GM18861 (cell line): ENCODE results near the gene KRTAP12-4.
"Not testable (repeated sequence)": the region's sequence is repeated elsewhere in the genome, so short reads cannot be mapped to it uniquely, and the experiment has no call there.

Experiments used
- ATAC-seq: cut with Tn5 transposase; IDR thresholded peaks from one replicate; pipeline ENCODE4 v1.9.1; 2021; ENCODE audit not compliant: unreplicated experiment

KRTAP12-4 gene

DNA sequence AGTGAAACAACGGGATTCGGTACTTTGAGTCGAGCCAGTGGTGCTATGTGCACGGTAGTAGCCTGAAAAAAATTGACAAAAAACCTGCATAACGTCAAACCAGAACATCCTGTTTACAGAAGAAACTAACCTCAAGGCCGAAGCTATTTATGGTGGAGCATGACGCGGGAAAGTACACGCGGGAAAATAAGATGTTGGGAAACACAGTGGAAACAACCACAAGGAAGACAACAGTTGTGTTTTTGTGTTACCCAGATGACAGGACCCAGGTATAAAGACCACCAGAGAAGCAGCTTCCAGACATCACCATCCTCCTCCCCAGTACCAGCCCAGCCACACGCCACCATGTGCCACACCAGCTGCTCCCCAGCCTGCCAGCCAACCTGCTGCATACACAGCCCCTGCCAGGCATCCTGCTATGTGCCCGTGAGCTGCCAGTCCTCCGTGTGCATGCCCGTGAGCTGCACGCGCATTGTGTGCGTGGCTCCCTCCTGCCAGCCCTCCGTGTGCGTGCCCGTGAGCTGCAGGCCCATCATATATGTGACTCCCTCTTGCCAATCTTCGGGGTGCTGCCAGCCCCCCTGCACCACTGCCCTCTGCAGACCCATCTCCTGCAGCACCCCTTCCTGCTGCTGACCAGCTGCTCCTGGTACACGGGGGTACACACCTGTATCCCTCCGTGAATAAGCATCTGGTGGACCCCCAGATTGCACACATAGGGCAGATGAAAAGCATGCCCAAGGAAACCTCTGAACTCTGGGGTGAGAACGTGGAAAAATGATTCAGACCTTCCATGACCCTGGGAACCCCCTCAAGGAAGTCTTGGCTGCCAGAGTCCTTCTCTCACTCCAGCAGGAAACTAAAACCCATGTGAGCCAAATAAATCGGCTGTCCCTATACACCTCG lies 3.4 kb upstream of the KRTAP12-4 start, which contains the start of gene KRTAP12-3:
TSS of gene KRTAP12-3 (plus strand) at position 298 of the 906 bp plus-strand sequence. CDS start at position 346, 48 bp downstream.
- no peak for ATAC-seq

- ATAC-seq: no peak
Observed at GRCh38 chr21:44656868-44657267, 2.4 kb upstream of the KRTAP12-4 start.

GRCh38 chr21:44653656-44654575 lies 543 bp downstream of the KRTAP12-4 start:
- no peak for ATAC-seq

GRCh38 chr21:44653123-44653522 lies 1.3 kb downstream of the KRTAP12-4 start:
- no peak for ATAC-seq

DNA sequence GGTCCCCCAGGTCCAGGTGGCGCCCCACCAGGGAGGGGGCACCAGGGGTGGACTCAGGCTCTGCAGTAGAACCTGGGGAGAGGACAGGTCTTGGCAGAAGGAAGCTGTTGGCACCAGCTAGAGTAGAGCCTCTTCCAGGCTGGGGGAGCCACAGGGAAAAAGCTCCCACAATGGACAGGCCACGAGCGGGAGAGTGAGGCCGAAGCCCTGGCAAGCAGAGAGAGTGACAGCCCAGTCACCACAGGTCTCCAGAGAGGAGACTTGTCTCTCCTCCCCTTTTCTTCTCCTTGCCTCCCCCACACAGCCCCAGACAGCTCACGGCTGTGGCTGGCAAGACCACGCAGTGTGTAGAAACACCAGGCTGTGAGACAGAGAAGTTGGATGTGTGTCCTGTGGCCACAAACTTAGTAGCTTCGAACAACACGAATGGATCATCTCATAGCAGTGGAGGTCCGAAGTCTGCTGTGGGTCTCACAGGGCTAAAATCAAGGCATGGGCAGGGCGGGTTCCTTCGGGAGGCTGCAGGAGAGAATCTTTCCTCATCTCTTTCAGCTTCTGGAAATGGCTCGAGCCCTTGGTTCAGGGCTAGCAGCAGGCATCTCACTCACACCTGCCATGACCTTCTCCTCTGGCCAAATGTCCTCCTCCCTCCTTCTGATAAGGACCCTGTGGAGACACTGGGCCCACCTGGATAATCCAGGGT lies 3.3 kb downstream of the KRTAP12-4 start:
- no peak for ATAC-seq

DNA sequence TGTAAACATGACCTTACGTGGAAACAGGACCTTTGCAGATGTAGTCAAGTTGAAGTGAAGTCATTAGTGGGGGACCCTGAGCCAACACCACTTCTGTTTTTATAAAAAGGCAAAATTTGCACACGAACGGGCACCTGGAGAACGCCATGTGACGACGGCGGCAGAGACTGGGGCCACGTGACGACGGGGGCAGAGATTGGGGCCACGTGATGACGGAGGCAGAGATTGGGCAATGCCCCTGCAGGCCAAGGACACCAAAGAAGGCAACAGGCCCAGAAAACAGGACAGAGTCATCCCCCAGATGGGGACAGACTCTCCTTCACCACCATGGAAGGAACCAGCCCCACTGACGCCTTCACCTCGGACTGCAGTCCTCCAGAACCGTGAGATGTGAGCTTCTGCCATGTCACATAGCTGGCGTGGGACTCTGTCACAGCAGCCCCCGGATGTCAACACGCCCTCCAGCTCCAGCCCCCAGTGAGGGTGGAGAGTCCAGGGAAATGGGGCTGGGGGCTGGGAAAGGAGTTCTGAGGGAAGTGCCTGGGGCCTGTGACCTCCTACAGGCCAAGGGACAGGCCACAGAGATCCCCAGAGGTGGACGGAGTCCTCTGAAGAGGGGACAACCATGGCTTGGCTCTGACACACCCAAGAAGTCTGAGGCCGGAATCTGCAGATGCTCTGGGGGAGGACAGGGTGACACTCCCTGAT lies 4.0 kb downstream of the KRTAP12-4 start:
- ATAC-seq: no peak

DNA sequence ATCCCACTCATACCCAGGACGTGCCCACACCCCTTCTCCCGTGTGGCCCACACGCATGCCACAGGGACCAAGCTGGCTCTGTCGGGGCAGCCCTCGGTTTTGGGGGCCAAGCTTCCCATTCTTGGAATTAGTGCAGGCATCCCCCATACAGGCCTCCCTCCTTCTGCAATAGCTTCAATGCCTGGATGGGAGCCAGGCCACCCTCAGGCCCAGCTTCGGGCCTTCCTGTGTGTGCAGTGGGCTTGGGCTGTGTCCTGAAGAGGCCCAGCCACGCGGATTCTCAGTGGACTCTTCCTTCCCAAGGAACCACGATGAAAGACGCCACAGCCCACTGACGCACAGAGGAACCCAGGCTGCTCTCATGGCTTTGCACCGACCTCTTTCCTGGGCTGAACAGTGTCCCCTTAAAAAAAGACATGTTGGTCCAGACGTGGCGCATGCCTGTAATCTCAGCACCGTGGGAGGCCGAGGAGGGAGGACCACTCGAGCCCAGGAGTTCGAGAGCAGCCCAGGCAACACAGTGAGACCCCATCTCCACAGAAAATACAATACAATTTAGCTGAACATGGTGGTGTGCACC lies 4.8 kb downstream of the KRTAP12-4 start:
- no peak for ATAC-seq

- ATAC-seq: no peak
Observed at GRCh38 chr21:44648557-44649311, 5.7 kb downstream of the KRTAP12-4 start.

GRCh38 chr21:44647222-44647552 lies 7.3 kb downstream of the KRTAP12-4 start:
- ATAC-seq: no peak

GRCh38 chr21:44646366-44647221 lies 7.9 kb downstream of the KRTAP12-4 start, which contains the start of gene KRTAP10-11:
Gene KRTAP10-11, plus strand, starts transcription at chr21:44646414. Its CDS starts 45 bp downstream, at chr21:44646459.
- not testable (repeated sequence) for ATAC-seq

DNA sequence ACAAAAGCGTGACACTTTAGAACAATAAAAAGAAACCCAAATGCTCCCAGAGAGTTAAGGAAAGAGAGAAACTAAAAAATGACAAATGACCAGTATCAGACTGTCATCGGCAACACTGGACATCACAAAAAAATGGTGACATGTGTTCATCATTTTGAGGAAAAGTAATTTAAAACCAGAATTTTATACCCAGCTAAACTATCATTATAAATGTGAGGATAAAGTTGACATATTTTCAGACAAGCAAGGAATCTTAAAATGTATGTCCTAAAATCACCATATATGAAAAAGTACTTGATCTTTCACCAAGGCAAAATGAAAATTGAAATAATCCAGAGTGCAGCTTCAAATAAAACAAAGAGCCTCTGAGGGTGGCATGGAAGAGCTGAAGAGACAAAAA lies 9.6 kb downstream of the KRTAP12-4 start:
- no peak for ATAC-seq

DNA sequence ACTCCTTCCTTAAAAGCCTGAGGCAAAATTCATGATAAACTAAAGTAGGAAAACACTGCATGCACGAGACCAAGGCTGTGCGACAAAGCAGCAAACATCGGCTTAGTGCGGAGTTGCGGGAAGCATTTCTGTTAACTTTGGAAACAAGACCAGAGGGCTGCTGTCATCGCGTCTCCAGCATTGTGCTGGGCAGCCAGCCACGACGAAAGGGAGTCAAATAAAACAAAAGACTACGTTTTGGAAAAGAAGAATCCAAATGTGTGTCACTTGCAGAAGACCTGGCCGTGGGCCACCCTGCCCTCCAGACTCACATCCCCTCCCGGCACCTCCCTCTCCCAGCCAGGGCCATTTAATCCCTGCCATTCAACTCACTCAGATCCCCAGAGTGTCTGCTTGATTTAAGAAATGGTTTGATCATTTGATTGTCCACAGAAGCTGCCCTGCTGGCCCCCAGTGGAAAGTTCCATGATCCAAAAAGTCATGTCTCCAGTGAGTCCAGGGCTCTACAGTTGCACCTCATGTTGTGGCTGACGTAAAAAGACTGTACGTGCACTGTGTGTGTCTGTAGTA lies 10.6 kb downstream of the KRTAP12-4 start:
- ATAC-seq: no peak

- no peak for ATAC-seq
Observed at GRCh38 chr21:44640761-44641160, 13.7 kb downstream of the KRTAP12-4 start.

DNA sequence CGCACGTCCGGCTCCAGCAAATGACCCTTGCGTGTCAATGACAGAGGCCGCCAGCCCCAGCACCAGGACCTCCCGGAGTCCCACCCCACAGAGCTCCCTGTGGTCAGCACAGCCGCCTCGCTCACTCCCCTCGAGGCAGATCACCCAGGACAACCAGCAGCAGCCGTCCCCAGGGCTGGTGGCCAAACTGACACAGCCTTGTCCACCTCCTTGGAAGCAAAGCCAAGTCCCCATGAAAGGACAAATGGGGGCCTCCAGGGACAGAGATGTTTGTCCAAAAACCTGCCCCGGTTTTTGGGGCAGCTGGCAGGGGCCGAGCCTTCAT lies 15.2 kb downstream of the KRTAP12-4 start:
- no peak for ATAC-seq

DNA sequence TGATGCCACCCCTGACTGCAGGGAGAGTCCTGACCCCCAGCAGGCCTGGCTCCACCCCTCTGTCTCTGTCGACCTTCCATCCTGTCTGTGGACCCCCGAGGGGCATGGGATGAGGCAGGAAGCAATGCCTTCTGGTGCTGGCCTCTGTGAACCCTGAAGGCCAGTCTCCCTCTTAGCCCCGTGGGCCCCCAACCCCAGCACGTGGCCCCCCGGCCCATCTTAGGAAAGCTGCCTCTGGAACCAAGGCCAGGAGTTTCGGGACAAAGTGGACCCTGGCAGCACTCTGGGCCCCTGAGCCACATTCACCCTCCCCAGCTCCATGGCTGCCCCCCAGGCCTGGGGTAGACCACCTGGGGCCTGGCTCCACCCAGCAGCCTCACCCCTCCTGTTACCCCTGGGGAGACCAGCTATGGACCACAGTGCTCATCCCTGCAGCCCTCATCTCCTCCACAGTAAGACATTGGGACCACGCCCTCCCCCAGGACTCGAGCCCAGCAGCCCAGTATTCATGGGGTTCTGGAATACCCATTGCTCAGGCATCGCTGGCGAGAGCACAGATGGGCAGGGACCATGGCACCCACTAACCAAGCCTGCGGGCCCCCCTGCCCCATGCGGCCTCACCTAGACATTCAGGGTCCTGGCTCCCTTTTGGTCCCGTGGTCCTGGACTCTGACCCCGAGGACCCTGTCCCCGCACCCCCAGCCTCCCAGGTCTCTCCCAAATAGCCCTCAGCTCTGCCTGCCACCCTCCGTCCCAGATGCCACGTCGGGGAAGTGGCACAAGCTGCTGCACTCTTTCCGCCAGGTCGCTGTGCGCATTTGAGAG lies 15.7 kb downstream of the KRTAP12-4 start:
- ATAC-seq: not testable (repeated sequence)

DNA sequence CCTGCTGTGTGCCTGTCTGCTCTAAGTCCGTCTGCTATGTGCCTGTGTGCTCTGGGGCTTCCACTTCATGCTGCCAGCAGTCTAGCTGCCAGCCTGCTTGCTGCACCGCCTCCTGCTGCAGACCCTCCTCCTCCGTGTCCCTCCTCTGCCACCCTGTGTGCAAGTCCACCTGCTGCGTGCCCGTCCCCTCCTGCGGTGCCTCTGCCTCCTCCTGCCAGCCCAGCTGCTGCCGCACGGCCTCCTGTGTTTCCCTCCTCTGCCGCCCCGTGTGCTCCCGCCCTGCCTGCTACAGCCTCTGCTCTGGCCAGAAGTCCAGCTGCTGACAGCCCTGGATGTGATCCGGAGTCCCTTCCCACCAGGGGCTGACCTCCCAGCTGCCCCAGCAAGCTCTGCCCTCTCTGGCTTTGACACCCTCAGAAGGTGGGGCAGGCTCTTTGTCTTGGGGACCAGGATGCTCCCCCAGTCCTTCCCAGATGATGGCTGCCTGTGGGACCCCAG lies 16.6 kb downstream of the KRTAP12-4 start:
- ATAC-seq: not testable (repeated sequence)
